ENCODE data around the gene PLB1. TPM values are rescaled to one million over a fixed set of nuclear protein-coding genes. Genes with fewer than 3 reads are reported as not detected.
A peak's percentile ranks its signal among the peaks of the same experiment; 100 is the strongest.

PLB1 gene
- total RNA-seq, 1 donor from 2014 or later, result 2.1 TPM

- peak; percentile 61 for DNase-seq (ENCODE audit: low read depth)
These were observed 10.5 kb downstream of the PLB1 start for GRCh38 chr2:28506112-28506910.

DNA sequence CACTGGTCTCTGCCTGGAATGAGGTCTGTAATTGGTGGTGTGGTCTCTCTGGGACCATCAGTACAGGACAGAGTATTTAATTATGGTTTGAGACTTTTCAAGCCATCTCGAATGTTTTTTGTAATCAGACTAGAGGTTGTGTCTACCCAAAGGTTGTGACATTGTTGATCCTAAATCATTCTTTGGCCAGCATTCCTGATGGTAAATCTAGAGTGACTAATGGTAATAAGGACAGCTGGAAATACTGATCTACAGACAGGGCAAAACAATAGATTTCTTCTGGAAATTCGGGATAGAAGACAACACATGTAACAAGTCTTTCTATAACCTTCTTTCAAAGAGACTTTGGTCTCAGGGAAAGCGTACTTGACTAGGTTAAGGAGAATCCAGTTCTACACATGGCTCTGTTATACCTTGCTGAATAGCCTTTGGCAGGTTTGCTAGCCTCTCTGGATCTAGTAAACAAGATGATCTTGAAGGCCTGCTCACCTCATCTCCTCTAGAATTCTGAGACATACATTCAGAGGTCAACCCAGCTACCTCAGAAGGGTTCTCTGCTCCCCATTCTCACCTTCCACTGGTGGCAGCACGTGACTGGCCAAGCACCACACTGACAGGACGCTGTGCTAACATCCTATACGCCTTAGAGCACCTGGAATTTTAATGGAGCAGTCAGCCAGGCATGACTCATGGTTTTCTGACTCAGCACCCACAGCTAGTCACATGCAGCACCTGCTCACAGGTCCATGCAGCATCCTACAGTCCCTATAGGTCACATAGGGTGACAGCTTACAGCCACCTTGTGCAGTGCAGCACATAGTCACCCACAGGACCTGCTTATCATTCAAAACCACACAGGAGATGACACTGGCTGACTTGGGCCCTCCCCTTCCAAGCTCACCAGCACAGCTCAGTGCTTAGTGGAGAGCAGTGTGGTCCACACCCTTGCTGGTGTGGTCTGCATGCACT is 12.2 kb downstream of the PLB1 start:
- peak; percentile 98 for DNase-seq (ENCODE audit: low read depth)

- DNase-seq (ENCODE audit: low read depth), result peak; percentile 7
These were observed 13.5 kb downstream of the PLB1 start for GRCh38 chr2:28509361-28509760.

GRCh38 chr2:28510184-28510583 is 14.3 kb downstream of the PLB1 start:
- DNase-seq (ENCODE audit: low read depth), result peak; percentile 50

DNA sequence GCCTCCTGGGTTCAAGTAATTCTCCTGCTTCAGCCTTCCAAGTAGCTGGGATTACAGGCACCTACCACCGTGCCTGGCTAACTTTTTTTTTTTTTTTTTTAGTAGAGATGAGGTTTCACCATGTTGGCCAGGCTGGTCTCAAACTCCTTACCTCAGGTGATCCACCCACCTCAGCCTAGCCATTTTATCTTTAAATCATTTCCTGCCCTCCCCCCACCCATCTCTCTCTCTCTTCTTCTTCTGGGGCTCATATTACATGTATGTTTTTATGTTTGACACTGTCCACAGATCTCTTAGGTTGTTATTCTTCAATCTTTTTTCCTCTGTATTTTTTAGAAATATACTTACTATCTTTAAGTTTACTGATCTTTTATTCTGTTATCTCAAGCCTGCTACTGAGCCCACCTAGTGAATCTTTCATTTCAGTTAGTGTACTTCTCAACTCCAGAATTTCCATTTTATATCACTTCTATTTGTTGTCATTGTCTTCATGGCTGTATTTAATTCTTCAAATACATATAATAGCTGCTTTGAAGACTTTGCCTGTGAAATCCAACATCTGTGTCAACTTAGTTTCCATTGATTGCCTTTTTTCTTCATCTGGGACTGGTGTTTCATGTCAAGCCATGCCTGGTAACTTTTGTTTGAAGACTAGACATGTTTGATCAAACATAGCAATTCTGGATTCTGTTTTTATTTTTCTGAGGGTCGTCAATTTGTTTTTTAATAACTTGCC is 16.2 kb downstream of the PLB1 start:
- DNase-seq (ENCODE audit: low read depth), result no peak

DNA sequence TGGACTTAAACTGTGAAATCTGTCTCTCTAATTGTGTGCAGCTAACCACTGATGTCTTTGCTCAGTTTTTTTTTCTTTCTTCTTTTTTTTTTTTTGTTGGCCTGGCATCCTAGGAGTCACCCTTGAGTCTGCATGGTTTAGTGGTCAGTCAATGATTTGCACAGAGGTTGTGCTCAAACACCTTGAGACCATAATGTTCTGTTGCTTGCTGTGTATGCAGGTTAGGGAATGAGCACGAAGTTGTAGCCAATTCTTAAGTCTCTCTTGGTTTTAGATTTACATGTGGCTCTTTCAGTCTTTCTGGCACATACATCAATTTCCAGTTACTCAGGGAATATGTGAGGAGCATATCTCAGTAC is 16.7 kb downstream of the PLB1 start:
- DNase-seq (ENCODE audit: low read depth), result peak; percentile 86

GRCh38 chr2:28513097-28513496 is 17.2 kb downstream of the PLB1 start:
- no peak for DNase-seq (ENCODE audit: low read depth)

GRCh38 chr2:28515176-28515751 is 19.4 kb downstream of the PLB1 start:
- DNase-seq (ENCODE audit: low read depth), result no peak

DNA sequence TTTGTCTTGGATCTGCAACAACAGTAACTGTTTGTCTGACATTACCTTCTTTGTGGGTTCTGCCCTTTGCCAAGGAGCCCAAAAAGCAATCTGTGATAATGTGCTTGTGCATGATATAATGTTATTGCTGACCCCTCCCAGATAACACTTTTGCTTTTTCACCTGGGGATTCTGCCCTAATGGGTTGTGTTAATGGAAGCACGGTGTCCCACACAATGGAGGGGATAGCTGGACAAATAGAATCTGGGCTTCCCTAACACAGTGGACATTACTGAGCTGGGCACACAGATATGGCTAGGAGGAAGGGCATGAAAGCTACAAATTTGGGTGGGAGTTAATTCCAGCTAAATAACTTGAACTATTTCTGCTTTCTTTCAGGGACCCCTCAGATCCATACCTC is 20.6 kb downstream of the PLB1 start:
- DNase-seq (ENCODE audit: low read depth), result no peak

DNA sequence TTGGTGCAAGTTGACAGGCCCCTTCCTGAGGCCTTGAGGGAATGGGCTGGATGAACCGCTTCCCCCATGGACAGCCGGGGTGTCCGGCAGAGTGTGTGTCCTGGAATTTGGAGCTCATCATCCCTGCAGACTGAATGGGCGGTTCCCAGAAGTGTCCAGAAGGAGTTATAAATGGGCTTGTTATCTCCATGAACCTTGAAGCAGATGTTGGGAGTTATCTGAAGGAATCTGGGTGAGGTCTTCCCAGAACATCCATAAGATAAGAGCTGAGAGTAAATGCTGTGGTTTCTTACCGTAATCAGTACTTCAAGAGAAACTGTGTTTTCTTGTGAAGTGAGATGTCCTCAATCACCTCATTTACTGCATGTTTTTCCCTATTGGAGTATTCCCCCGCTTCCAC is 21.1 kb downstream of the PLB1 start:
- DNase-seq (ENCODE audit: low read depth), result no peak

DNA sequence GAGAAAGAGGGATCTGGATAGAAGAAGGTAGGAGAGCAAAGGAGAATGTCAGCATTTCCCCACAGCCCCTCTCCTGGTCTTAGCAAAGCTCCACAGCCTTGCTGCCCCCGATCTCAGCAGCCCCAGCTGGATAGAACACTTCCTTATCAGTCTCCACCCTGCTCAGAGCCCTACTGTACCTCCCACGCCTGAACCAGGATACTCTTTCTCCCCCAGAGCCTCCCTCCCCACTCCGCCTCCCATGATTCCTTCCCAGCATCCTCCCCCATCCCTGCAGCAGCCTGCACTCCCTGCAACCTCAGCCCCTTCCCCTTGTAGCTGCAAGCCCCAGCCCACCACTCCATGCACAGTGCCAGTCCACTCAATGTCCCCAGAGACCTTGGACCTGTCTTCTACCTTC is 25.8 kb downstream of the PLB1 start:
- no peak for DNase-seq (ENCODE audit: low read depth)

DNA sequence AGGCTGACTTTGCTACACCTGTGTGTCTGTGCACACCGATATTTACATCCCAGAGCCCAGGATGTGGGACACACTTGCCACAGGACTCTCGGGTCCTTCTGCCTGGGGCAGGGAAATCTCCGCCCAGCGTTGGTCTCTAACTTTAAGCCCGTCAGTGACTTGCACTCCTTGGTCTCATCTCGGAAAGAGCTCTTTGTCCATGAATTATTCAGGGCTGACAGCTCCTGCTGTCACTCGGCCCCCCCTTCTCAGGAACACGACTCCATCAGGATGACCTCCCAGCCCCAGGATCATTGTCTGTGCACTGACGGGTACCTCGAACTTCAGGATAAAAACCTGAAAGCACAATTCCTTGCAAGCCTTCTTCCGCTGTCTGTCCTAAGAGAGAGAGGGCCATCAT is 26.6 kb downstream of the PLB1 start:
- DNase-seq (ENCODE audit: low read depth), result no peak

DNA sequence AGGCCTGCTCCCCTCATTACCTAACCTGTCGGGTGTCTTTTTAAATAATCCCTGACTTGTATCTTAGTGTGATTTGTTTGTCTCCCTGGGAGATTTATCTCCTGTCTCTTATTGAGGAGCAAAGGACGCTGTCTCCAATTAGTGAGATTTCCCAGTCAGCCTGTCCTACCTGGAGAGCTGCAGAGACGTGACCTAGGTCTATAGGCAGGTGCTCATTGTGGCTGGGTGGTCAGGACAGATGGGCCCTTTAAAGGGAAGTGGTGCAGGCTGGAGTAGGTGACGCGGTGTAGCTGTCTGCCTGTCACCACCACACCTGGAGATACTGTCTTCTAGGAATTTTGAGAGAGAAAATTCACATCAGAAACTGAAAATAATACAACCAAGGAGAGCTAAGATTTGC is 28.0 kb downstream of the PLB1 start:
- DNase-seq (ENCODE audit: low read depth), result no peak

DNA sequence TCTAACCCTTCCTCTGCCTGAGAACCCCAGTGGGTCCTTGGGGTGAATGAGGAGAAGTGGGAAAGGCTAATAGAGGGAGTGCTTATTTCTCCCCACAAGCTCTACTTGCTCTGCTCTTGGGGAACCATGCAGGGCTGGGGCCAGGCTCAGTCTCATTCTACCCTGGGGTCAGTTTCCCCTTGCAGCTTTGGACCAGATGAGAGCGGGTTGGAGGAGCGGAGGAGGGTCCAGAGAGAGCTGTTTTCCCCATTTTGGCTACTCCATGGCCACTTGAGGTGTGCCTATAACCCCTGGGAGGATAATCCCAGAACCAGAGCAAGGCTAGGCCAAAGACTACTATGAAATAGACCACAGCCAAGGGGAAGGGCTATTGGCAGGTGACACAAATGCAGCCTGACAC is 29.6 kb downstream of the PLB1 start:
- DNase-seq (ENCODE audit: low read depth), result no peak

DNA sequence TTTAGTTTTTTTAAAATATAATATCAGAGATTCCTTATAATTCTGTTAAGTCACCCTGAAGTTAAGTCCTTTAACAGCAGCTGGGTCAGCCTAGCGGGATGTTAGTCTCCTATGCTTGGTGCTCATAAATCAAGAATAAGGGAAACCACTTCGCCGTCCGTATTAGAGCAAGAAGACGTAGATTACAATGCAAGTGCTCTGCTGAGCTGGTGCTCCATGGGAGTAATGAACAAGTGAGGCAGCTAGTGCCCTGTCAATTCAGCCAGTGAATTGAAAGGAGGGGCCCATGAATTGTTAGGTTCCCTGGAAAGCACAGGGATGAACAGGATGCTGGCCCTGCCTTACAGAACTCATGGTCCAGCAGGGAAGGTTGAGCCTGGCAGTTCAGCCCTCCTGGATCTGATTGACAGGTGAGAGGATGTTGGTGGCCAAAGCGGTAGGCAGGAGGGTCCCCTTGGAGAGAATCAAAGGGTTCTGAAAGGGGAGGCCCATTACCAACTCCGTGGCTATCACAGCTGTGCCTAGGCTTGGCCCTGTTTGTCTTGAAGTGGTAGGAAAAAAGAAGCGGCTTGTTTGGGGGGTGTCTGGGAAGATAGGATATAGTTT is 30.8 kb downstream of the PLB1 start:
- no peak for DNase-seq (ENCODE audit: low read depth)

- no peak for DNase-seq (ENCODE audit: low read depth)
These were observed 31.3 kb downstream of the PLB1 start for GRCh38 chr2:28527196-28527595.

- DNase-seq (ENCODE audit: low read depth), result no peak
These were observed 32.3 kb downstream of the PLB1 start for GRCh38 chr2:28528206-28528605.

GRCh38 chr2:28530782-28531181 is 34.9 kb downstream of the PLB1 start:
- no peak for DNase-seq (ENCODE audit: low read depth)

DNA sequence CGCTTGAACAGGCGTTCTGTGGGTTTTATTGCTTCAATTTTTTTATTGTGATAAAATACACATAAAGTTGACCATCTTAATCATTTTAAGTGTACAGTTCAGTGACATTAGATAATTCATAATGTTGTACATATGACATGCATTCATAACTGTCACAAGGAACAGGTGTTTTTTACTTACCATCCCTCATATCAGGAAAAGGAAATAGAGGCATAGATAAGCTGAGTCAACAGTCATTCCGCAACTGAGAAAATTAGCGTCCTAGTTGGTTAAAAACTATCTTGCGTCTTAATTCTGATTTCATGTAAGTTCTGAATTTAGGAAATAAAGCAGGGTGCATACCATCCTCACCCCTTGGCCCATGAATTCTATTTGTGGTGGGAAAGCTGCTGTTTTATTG is 36.5 kb downstream of the PLB1 start:
- DNase-seq (ENCODE audit: low read depth), result no peak

GRCh38 chr2:28533044-28533680 is 37.3 kb downstream of the PLB1 start:
- DNase-seq (ENCODE audit: low read depth), result no peak

GRCh38 chr2:28534817-28535216 is 39.0 kb downstream of the PLB1 start:
- DNase-seq (ENCODE audit: low read depth), result no peak

All from renal cortical epithelial cell (primary cell).